ENCODE results near the gene CHN1.

DNA sequence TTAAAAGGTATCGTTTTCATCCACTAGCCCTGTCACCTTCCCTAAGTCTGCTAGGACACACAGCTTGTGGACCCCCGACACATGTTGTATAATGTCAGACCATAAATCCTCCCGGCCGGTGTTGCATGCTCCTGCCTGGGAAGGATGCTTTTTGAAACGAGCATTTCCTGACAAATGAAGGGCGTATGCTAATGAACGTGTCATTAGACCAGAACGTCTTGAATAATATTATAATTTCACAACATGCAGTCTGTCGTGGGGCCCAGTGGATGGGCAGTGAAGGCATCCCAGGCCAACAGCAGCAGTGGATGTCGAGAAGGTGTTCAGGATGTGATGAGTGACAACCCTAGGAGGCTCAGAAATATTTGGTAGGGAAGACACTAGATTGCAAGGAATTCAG lies 248.4 kb downstream of the CHN1 start:
- TF ChIP-seq, protein P1, sequence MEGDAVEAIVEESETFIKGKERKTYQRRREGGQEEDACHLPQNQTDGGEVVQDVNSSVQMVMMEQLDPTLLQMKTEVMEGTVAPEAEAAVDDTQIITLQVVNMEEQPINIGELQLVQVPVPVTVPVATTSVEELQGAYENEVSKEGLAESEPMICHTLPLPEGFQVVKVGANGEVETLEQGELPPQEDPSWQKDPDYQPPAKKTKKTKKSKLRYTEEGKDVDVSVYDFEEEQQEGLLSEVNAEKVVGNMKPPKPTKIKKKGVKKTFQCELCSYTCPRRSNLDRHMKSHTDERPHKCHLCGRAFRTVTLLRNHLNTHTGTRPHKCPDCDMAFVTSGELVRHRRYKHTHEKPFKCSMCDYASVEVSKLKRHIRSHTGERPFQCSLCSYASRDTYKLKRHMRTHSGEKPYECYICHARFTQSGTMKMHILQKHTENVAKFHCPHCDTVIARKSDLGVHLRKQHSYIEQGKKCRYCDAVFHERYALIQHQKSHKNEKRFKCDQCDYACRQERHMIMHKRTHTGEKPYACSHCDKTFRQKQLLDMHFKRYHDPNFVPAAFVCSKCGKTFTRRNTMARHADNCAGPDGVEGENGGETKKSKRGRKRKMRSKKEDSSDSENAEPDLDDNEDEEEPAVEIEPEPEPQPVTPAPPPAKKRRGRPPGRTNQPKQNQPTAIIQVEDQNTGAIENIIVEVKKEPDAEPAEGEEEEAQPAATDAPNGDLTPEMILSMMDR (optimal IDR thresholded peaks at IDR 0.05 in 1 of 3, IDR thresholded peaks at IDR 0.05 in 1 of 3, conservative IDR thresholded peaks at IDR 0.05 in 1 of 3; ENCODE audit: extremely low read depth in 1 of 3, insufficient read depth in 2 of 3, low read length in 3 of 3) = no peak
- no peak for TF ChIP-seq EZH2 (IDR thresholded peaks at IDR 0.05; ENCODE audit: low read length)
